WTC11 (cell line): ENCODE data around the gene AP2M1. TPM values are rescaled to one million over a fixed set of nuclear protein-coding genes. Genes with fewer than 3 reads are reported as not detected.

ENCODE experiments used
- ATAC-seq: fragments of 200-7000 bp; cut with Tn5 transposase; 2 replicates; pipeline ENCODE4 v1.10.0; 2021; ENCODE audit warnings: mild to moderate bottlenecking, moderate library complexity
- CTCF ChIA-PET: fragments of 300-600 bp; sonication (Branson Sonifier 250); formaldehyde crosslinking; loops from one replicate; lab custom pipeline; 2021; ENCODE audit warnings: antibody characterized with exemption; lab: Charles Lee
- POLR2A ChIA-PET: fragments of 350-600 bp; sonication (Branson Sonifier 250); formaldehyde crosslinking; loops from one replicate; lab custom pipeline; 2021; ENCODE audit warnings: antibody characterized with exemption; lab: Charles Lee
- DNase-seq: peaks from one replicate; pipeline ENCODE4 v3.0.0; 2021; ENCODE audit warnings: low spot score
- H3K27ac Mint-ChIP-seq: 2 replicates; pipeline ENCODE4 v1.8.0; 2021; ENCODE audit warnings: mixed read lengths
- H3K27me3 Mint-ChIP-seq: 2 replicates; pipeline ENCODE4 v1.8.0; 2021; ENCODE audit warnings: low read depth, mild to moderate bottlenecking, moderate library complexity, mixed read lengths
- H3K36me3 Mint-ChIP-seq: 2 replicates; pipeline ENCODE4 v1.8.0; 2021; ENCODE audit warnings: mixed read lengths
- H3K4me1 Mint-ChIP-seq: 2 replicates; pipeline ENCODE4 v1.8.0; 2022; ENCODE audit warnings: mixed read lengths
- H3K4me3 Mint-ChIP-seq: 2 replicates; pipeline ENCODE4 v1.8.0; 2021; ENCODE audit warnings: mild to moderate bottlenecking, moderate library complexity, mixed read lengths
- H3K9me3 Mint-ChIP-seq: 2 replicates; pipeline ENCODE4 v1.8.0; 2021; ENCODE audit warnings: mixed read lengths
- ATF2 ChIP-seq: sonication (generic); formaldehyde crosslinking; IDR thresholded peaks from 2 replicates; pipeline ENCODE4 v1.8.1; 2022; ENCODE audit warnings: low read depth, missing genetic modification reagents, borderline replicate concordance
- CREB1 ChIP-seq: sonication (generic); formaldehyde crosslinking; IDR thresholded peaks from 2 replicates; pipeline ENCODE4 v1.8.0; 2023; ENCODE audit warnings: mild to moderate bottlenecking, missing genetic modification reagents
- CREM ChIP-seq: sonication (generic); formaldehyde crosslinking; IDR thresholded peaks from 2 replicates; pipeline ENCODE4 v1.8.1; 2022; ENCODE audit warnings: mild to moderate bottlenecking, missing genetic modification reagents, moderate library complexity
- ESRRA ChIP-seq: sonication (generic); formaldehyde crosslinking; IDR thresholded peaks from 2 replicates; pipeline ENCODE4 v1.8.1; 2022; ENCODE audit warnings: mild to moderate bottlenecking, missing genetic modification reagents, borderline replicate concordance
- GRHL2 ChIP-seq: fragments of 250-450 bp; sonication (Bioruptor Pico); IDR thresholded peaks from 2 replicates; pipeline ENCODE4 v1.8.0; 2022; ENCODE audit warnings: mild to moderate bottlenecking, moderate library complexity; ENCODE audit not compliant: insufficient replicate concordance, severe bottlenecking
- HMGXB4 ChIP-seq: sonication (generic); formaldehyde crosslinking; IDR thresholded peaks from 2 replicates; pipeline ENCODE4 v1.8.1; 2023; ENCODE audit warnings: mild to moderate bottlenecking, moderate library complexity, missing genetic modification reagents
- TCF7 ChIP-seq: sonication (generic); formaldehyde crosslinking; IDR thresholded peaks from 2 replicates; pipeline ENCODE4 v1.8.0; 2022; ENCODE audit warnings: mild to moderate bottlenecking, low read depth, missing genetic modification reagents, moderate library complexity
- TEAD1 ChIP-seq: sonication (generic); formaldehyde crosslinking; IDR thresholded peaks from 2 replicates; pipeline ENCODE4 v1.8.0; 2022; ENCODE audit warnings: mild to moderate bottlenecking, missing genetic modification reagents
- ZNF281 ChIP-seq: sonication (generic); formaldehyde crosslinking; IDR thresholded peaks from 2 replicates; pipeline ENCODE4 v1.8.0; 2023; ENCODE audit warnings: mild to moderate bottlenecking, missing genetic modification reagents
- total RNA-seq: library from RNA; stranded (reverse); gene quantifications from 3 replicates; pipeline ENCODE4 v1.2.3, GENCODE V29; 2021
- TF ChIP-seq, protein P1 (sequence below): sonication (generic); formaldehyde crosslinking; IDR thresholded peaks from 2 replicates; pipeline ENCODE4 v1.8.0; 2022; ENCODE audit warnings: mild to moderate bottlenecking, missing genetic modification reagents
- TF ChIP-seq, protein P2 (sequence below): fragments of 250-450 bp; sonication (Bioruptor Pico); IDR thresholded peaks from 2 replicates; pipeline ENCODE4 v2.1.2; 2022; ENCODE audit warnings: mild to moderate bottlenecking, moderate library complexity

AP2M1 gene
- total RNA-seq, 1 experiment from 2014 or later = 399 TPM

GRCh38 chr3:184166671-184167070, 8.0 kb upstream of the AP2M1 start (continued):
- TF ChIP-seq ZNF281 (no peak), HMGXB4 (no peak), ESRRA (CRISPR knock-in tag) (no peak), GRHL2 (no peak), ATF2 (CRISPR knock-in tag) (no peak), CREB1 (CRISPR knock-in tag) (no peak), TEAD1 (CRISPR knock-in tag) (no peak)
- TF ChIP-seq, protein P1, sequence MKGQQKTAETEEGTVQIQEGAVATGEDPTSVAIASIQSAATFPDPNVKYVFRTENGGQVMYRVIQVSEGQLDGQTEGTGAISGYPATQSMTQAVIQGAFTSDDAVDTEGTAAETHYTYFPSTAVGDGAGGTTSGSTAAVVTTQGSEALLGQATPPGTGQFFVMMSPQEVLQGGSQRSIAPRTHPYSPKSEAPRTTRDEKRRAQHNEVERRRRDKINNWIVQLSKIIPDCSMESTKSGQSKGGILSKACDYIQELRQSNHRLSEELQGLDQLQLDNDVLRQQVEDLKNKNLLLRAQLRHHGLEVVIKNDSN (CRISPR knock-in tag) = no peak
- TF ChIP-seq, protein P2, sequence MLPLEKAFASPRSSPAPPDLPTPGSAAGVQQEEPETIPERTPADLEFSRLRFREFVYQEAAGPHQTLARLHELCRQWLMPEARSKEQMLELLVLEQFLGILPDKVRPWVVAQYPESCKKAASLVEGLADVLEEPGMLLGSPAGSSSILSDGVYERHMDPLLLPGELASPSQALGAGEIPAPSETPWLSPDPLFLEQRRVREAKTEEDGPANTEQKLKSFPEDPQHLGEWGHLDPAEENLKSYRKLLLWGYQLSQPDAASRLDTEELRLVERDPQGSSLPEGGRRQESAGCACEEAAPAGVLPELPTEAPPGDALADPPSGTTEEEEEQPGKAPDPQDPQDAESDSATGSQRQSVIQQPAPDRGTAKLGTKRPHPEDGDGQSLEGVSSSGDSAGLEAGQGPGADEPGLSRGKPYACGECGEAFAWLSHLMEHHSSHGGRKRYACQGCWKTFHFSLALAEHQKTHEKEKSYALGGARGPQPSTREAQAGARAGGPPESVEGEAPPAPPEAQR (CRISPR knock-in tag) = no peak

DNA sequence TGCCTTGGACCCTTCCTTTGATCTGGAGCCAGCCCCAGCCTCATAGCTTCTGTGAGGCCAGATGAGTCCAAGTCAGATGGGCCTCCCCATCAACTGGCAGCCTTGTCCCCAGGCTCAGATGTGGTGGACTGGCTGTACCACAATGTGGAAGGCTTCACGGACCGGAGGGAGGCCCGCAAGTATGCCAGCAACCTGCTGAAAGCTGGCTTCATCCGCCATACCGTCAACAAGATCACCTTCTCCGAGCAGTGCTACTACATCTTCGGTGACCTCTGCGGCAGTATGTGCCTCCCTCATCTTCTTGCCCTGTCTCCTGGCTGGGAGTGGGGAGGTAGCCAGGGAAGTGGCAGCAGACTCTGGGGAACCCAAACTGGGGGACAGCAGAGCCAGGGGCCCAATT, 6.9 kb upstream of the AP2M1 start:
- no peak for DNase-seq
- Mint-ChIP-seq H3K36me3 (peaks cover 46% of the 10 kb centered on the region), H3K4me3 (no peak overlapping the region), H3K27ac (no peak overlapping the region)
- ATAC-seq = no peak
- ChIA-PET CTCF (no interaction called here), POLR2A (no interaction called here)
- no peak for TF ChIP-seq TCF7 (CRISPR knock-in tag)
- TF ChIP-seq, all 79 proteins: peak for 0
- Mint-ChIP-seq H3K4me1 (no peaks in the 10 kb centered on the region; the same call in 1 of the 2 replicates), H3K9me3 (no peaks in the 10 kb centered on the region), H3K27me3 (no peaks in the 10 kb centered on the region)

GRCh38 chr3:184168363-184169120, 6.1 kb upstream of the AP2M1 start:
- H3K4me3 Mint-ChIP-seq = no peak overlapping the region
- H3K9me3 Mint-ChIP-seq = no peaks in the 10 kb centered on the region
- no peaks in the 10 kb centered on the region; the same call in 1 of the 2 replicates for H3K4me1 Mint-ChIP-seq
- ATAC-seq = no peak
- DNase-seq = no peak
- H3K27ac Mint-ChIP-seq = no peak overlapping the region
- H3K36me3 Mint-ChIP-seq = peaks cover 46% of the 10 kb centered on the region
- POLR2A ChIA-PET = interaction anchor here (0.7 kb wide), 1 partner anchor 17 kb away, joined by 3 read pairs; the partner anchor contains the start of gene ABCF3
- CTCF ChIA-PET = interaction anchor here (0.6 to 0.7 kb wide), 2 partner anchors 17 to 95 kb away, joined by 3 to 4 read pairs; partner anchors contain the start of gene ABCF3
- no peak for TF ChIP-seq CREM (CRISPR knock-in tag)
- TF ChIP-seq, protein P1 (CRISPR knock-in tag) = no peak
- H3K27me3 Mint-ChIP-seq = no peaks in the 10 kb centered on the region
